NCI-H526 (cell line): ENCODE data around the gene FOXJ3.

Experiments
- DNase-seq, 2 experiments: peaks; one replicate each; lab custom pipeline; 2025; lab: John Stamatoyannopoulos, UW

The FOXJ3 gene

DNA sequence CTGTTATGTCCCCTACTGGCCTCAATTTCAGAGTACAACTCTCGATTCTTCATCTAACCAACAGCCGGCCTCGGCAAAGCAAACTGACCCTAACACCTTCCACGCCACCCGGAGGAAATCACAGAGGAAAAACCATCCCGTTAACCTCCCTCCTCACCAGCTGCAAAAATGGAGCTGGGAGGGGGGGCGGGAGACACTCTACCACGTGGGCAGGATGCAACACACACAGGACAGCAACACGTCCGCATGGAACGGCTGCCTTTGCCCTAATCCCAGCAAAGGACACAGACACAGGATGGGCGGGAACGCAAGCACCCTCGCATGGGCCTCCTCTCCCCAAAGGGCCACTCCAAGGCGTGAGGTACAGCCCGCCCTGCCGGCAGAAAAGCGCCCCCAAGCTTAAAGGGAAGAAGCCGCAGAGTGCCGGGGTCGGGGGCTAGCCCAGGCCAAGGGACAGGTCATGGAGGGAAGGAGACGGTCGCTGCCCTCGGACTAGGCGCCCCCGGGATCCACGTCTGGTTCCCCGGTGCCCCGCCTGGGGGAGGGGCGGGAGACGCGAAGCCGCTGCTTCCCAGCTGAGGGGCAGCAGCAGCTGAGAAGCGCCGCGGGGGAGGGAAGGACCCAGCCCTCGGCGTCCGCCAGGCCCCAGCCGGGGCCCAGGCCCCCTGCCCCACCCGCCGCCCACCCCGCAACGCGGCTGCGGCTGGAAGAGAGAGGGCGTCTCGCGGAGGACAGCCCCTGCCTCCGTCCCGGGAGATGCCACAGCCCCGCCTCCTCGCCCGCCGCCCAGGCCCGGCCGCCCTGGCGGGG, 590 bp downstream of the FOXJ3 start:
- DNase-seq = peak; percentile 71 to 88

DNA sequence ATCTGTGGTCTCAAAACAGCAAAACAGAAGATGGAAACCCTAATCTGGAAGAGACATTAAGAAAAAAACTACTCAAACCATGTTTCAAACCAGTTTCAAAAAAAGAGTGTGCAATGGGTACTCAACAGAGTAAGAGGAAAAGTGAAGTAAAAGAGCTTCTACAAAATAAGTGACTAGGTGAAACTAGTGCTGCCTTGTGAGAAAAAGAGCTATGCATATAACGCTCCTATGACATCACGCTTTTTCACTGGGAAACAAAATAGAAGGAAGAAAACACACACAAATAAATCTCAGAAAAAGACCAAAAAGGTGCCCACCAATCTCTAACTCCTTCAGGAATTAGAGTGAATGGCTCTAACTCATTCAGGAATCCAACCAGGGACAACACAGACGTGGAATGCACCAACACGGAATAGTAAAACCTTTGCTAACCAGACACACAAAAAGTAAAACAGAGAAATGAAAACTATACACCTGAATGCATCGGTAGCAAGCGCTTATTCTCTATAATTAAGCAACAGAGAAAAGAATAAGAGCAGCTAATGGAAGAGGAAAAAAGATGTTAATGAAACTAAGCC, 1.3 kb downstream of the FOXJ3 start:
- DNase-seq = no peak

DNA sequence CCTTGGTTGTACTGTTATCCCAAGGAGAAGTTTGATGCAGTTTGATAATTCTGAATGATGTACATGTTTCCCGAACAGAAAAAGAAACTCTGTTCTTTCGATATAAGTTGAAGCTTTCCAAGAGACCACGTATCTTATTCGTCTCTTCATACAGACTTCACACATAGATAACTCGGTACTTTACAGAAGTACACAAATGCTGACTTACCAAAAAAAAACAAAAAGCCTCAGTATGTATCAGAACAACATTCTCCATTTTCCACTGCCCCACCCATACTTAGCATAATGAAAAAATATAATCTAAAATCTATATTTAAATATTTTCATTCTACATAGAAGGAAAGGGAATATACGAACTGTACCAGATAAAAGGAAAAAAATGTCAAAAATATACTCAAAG, 2.2 kb downstream of the FOXJ3 start:
- DNase-seq = no peak

DNA sequence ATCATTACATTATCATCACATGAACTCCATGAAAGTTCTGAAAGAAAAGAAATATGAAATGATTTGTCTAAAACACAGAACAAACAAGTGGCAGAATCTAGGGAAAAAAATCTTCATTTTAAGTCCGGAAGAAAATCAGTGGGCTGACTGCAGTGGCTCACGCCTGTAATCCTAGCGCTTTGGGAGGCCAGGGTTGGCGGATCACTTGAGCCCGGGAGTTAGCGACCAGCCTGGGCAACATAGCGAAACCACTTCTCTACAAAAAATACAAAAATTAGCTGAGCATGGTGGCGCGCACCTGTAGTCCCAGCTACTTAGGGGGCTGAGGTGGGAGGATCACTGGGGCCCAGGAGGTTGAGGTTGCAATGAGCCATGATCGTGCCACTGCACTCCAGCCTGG, 4.8 kb downstream of the FOXJ3 start:
- no peak for DNase-seq

DNA sequence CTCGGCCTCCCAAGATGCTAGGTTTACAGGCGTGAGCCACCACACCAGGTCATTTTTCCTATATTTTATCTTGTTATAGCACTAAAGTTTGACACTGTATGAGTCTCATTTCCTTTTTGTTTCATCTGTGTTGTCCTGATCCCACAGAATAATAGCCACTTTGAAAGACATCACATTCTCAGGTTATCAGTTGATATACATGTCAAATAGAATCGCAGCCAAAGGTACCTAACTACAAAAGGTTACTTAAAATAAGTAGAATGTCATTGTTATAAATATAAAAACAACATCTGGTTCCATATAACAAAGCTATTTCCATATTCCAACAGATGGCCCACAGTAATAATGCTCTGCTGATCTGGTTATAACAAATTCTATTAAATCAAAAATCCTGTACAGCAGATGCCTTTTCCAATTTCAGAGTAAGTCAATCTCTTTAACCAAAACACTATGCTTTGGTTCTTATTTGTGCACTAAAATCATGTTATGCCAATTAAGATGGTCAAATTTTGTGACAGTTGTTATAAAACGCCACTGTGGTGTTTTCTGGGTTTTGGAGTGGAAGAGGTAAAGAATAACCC, 6.0 kb downstream of the FOXJ3 start:
- DNase-seq = no peak

DNA sequence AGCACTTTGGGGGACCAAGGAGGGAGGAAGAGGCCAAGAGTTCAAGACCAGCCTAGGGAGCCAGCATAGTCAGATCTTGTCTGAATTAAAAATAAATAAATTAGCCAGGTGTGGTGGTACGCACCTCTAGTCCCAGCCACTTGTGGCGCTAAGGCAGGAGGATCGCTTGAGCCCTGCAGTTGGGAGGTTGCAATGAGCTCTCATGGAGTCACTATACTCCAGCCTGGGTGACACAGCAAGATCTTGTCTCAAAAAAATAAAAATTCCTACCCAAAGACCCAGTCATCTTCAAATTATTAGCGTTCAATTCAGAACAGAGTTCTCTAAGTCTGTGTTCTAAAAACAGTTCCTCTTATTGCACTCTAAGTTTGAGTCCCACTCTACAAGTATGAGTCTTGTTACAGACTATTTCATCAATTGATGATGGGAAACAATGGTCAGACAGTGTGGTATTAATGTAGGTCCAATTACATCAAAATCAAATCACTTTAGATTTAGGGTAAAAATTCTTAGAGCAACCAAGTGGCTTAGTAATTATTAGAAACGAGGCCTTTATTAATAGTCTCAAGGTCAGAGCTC, 6.9 kb downstream of the FOXJ3 start:
- no peak for DNase-seq

DNA sequence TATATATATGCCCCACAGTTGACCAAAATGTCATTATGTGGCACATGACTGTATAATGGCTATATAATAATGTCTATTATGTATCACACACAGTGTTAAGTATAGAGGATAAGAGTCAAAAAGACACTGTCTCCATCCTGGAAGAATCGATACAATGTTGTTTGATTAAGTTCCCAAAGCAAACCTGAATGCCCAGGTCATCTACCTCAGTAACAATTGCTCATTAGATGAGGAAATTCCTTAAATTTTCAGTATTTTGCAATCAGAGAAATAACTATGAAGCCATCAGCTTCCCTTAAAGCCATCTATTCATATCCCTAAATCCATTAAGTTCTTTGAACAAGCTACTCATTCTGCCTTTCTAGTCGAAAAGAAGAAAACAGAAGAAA, 10.0 kb downstream of the FOXJ3 start:
- DNase-seq = no peak

DNA sequence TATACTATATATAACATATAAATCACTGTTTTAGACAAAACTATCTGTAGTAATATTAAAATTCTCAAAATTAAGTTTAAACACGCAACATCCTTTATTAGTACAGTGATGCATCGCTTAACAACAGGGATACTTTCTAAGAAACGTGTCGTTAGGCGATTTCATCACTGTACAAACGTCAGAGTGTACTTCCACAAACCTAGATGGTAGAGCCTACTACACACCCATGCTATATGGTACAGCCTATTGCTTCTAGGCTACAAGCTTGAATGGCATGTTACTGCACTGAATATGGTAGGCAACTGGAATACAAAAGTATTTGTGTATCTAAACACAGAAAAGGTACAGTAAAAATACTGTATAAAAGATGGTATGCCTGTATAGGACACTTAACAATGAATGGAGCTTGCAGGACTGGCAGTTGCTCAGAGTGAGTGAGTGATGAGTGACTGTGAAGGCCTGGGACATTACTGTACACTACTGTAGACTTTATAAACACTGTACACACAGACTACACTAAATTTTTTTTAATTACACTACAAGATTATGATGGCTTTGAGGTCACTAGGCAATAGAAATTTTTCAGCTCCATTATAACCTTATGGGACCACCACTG, 10.5 kb downstream of the FOXJ3 start:
- no peak for DNase-seq

DNA sequence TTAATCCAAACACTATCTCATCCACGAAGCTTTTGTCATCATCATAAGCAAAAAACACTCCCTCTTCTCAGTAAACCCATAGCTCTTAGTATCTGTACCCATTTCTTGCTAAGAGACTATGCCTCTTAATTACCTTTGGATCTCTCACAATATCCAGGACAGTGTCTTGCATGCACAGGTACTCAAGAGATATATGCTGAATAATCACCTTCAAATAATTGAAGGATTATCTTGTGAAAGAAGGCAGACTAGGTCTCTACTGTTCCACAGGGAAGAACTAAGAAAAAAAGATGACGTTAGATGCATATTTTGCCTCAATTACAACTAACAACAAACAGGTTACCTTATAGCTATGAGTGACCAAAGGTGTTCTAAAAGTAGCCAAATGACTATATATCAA, 11.5 kb downstream of the FOXJ3 start:
- DNase-seq = no peak

DNA sequence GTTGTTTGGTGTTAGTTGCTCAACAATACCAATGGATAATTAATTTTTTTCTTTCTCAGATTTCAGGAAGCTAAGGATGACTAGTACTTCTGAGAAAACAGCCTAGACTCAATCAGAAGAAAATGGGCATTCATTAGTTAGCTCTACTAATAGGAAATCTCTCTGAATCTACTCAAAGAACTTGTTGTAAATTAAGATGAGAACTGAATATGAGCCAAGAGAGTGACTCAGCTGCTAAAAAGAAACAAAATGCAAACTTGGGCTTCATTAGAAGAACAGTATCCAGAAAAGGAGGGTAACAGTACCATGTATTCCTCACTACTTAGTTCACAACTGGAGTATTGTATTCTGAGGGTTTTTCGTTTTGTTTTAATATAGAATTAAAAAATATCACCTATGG, 12.5 kb downstream of the FOXJ3 start:
- no peak for DNase-seq

DNA sequence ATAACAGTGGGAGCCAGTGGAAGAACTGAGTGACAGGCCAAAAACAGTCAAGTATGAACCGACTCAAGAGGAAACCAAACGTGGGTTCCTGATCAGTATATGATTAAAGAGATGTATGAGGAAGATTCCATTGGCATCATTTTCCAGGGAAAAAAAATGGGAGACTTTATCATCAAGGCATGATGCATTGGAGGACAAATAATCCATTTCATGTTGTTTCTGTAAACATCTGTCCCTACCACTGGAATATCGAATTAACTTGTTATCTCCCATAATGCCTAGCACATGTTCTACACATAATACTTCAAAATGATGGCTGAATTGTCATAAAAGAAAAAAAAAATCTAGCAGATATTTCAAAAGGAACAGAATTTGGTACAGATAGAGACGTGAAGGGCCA, 13.3 kb downstream of the FOXJ3 start:
- DNase-seq = no peak

DNA sequence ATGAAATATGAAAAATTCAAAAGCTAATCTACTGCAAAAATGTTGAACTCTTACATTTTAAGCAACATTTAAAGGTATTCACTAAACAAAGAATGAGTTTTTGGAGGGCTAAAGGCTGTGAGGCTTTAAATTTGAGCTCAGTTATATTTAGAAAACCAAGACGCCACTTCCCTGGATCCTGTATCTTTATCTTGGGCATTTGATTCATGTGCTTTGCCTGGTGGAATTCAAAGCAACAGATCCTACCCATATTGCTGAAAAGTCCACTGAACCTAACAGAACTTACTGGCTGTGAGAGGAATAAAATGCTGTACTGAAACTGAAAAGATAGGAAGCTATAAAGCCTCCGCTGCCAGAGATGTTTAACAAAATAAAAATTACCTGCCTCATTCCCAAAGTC, 14.3 kb downstream of the FOXJ3 start:
- DNase-seq = no peak

DNA sequence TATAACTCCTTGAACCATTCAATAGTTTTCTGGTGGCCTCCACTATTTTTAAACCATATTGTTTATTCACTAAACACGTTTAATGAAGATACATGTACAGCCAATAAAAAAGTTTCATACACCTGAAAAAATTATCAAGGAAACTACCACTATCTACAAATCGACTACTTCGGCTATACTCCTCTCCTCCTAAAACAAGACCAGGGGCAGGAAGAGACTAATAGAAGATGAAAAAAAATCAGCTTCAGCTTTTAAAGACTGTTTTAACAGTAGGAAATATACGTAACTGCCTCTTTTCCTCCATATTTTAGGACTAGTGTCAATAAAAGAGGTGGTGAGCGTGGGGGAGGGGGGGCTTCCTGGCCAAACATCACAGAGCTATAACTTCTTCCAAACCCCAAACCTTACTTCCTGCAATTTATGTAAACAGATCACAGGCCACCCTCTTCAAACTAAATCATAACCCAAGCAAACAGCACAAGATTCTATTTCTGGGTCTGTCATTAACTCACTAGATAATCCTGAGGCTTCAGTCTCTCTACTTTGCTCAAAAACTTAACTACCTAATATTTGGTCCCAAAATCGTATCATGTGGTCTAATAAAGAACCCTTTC, 15.1 kb downstream of the FOXJ3 start:
- no peak for DNase-seq

DNA sequence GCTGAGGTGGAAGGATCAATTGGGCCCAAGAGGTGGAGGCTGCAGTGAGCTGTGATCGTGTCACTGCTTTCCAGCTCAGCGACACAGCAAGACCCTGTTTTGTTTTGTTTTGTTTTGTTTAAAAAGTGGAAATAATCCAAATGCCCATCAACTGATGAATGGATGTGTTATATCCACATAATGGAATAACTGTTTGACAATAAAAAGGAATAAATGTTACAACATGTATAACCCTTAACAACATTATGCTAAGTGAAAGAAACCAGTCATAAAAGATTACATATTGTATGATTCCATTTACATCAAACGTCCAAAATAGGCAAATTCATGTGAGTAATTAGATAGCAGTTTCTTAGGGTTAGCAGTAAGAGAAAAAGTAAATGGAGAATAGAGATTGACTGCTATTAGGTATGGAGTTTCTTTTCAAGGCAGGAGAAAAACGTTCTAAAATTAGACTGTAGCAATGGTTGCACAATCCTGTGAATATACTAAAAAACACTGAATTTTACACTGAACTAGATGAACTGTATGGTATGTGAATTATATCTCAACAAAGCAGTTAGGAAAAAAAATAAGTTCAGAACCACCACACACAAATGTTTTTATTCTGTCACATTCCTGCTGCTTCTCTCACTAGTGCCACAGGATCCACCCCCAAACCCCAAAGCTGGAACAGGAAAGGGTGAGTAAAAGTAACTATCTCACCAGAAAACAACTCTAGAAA, 15.7 kb downstream of the FOXJ3 start:
- DNase-seq = peak in 1 of 2 experiments; percentile 28

DNA sequence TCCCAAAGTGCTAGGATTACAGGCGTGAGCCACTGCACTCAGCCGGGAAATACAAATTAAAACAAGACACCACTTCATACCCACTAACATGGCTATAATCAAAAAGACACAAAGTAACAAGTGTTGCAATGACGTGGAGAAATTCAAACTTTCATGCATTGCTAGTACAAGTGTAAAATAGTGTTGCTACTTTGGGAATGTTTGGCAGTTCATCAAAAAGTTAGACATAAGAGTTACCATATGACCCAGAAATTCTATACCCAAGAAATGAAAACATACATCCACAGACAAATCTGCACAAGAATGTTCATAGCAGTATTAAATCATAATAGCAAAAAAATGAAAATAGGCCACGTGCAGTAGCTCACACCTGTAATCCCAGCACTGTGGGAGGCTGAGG, 16.4 kb downstream of the FOXJ3 start:
- DNase-seq = no peak

DNA sequence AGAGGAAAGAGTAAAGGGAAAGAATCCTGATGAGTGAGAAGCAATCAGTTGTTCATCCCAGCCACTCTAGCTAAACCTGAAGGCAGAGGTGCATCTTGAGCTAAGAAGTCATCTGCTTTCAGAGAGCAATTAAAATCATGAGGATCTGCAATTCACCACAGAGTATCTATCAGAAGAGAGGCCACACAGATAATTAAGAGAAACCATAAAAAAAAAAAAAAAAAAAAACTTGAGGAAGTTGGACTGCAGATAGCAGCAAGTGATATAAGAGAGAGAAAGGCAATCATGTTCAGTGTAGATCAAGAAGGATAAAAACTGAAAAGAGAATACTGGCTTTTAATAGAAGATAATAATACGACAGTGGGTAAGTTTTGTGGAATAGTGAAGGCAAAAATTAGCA, 17.7 kb downstream of the FOXJ3 start:
- DNase-seq = no peak

DNA sequence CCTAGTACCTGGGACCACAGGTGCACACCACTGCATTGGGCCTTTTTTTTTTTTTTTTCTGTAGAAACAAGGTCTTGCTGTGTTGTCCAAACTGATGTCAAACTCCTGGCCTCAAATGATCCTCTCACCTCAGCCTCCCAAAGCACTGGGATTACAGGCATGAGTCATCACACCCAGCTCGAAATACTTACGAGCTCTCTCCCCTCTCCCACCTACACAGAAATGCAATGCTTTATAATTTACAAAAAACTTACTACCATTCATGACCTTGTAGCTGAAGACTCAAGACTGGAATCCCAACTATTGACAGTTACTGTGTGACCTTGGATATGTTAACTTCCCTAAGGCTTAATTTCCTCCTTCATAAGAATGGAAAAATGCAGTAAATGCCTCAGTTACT, 18.7 kb downstream of the FOXJ3 start:
- DNase-seq = no peak

DNA sequence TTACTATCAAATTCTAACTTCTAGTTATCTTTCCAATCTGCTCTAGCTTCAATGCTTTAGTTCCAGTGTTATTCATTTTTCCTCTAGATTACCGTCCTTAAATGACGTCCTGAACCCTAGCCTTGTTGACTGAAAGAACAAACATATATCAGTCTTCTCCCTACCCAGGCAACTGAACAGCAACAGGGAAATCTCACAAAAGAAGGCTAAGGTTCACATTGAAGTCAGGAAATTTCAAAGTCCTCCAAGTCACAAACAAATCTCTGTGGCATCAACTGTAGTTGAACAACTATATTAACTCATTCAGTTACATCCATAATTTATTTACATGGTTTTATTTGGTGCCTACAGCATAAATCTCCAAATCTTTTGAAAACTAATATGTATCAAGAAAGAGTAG, 19.5 kb downstream of the FOXJ3 start:
- no peak for DNase-seq

DNA sequence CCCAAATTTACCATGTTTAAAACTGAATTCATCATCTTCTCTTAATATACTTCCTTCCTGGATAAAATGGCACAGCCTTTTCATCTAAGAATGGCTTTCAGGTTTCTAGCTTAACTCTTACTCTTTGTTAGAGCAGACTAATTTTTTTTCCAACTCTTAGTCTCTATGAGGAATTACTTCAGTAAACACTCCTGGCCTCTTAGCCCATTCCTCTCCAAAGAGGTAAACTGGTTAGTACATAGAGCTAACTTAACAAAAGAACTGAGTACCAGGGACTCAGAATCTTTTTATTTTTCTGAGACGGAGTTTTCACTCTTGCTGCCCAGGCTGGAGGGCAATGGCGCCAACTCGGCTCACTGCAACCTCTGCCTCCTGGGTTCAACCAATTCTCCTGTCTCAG, 21.1 kb downstream of the FOXJ3 start:
- DNase-seq = no peak

DNA sequence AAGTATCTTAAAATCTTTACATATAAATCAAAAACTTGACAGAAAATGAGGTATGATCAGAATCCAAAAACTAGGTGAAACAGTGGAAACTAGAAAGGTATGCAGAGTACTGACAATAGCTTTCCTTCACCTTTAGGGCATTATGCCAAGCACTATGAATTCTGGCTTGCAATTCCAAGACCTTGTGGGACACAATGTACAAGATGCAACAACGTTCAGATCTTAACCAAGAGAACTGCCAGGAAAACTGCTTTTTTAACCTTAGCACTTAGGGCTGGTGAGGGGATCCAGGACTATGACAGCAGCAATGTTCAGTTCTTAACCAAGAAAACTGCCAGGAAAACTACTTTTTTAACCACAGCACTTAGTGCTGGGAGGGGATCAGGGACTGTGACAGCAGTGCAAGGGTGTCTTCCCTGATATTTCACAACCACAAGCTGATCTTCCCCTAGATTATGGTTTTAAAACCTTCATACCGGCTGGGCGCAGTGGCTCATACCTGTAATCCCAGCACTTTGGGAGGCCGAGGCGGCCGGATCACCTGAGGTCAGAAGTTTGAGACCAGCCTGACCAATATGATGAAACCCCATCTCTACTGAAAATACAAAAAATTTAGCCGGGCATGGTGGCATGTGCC, 22.3 kb downstream of the FOXJ3 start:
- DNase-seq = no peak

DNA sequence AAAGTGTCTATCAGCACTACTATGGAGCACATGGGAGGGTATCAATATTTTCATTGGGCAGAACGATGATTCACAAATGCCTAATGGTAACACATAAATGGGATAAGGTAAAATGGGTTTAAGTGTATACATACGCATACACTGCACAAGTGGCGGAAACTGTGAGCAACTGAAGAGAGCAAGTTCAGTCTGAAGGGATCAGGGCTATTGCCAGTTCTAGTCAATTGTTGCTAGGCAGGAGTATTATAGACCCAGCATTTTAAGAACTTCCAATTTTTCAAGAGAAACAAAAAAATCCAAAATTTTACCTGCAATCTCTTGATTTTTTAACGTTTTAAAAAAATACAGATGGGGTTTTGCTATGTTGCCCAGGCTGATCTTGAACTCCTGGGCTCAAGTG, 23.1 kb downstream of the FOXJ3 start:
- DNase-seq = no peak
